HG02642 (cell line): ENCODE measurements around the gene CENPK.
"Not testable (repeated sequence)": the region's sequence is repeated elsewhere in the genome, so short reads cannot be mapped to it uniquely, and the experiment has no call there.

ENCODE experiments used
- ATAC-seq: cut with Tn5 transposase; IDR thresholded peaks from one replicate; pipeline ENCODE4 v1.9.1; 2021; ENCODE audit warnings: mild to moderate bottlenecking; ENCODE audit not compliant: unreplicated experiment, poor library complexity

Gene CENPK

GRCh38 chr5:65512170-65512937, 50.6 kb downstream of the CENPK start:
- no peak for ATAC-seq

- ATAC-seq: no peak
These were observed 54.0 kb downstream of the CENPK start for GRCh38 chr5:65508978-65509377.

- ATAC-seq: no peak
These were observed 56.0 kb downstream of the CENPK start for GRCh38 chr5:65506961-65507360.

GRCh38 chr5:65489119-65489518, 73.8 kb downstream of the CENPK start:
- no peak for ATAC-seq

GRCh38 chr5:65488038-65488687, 74.8 kb downstream of the CENPK start:
- not testable (repeated sequence) for ATAC-seq

GRCh38 chr5:65486803-65487202, 76.2 kb downstream of the CENPK start:
- ATAC-seq: not testable (repeated sequence)

- ATAC-seq: no peak
These were observed 77.6 kb downstream of the CENPK start for GRCh38 chr5:65485405-65485804.

GRCh38 chr5:65483546-65484346, 79.2 kb downstream of the CENPK start:
- ATAC-seq: peak; percentile 34

- ATAC-seq: no peak
These were observed 80.0 kb downstream of the CENPK start for GRCh38 chr5:65482736-65483545.

- peak; percentile 14 for ATAC-seq
These were observed 80.7 kb downstream of the CENPK start for GRCh38 chr5:65482296-65482735.

- peak; percentile 90 for ATAC-seq
These were observed 81.2 kb downstream of the CENPK start, which contains the start of gene ADAMTS6 for GRCh38 chr5:65481635-65482295. Gene ADAMTS6, minus strand, starts transcription at chr5:65481920. Its CDS starts 8,247 bp downstream, at chr5:65473673.

- ATAC-seq: peak; percentile 15
These were observed 81.8 kb downstream of the CENPK start for GRCh38 chr5:65481171-65481581.

GRCh38 chr5:65480306-65480865, 82.6 kb downstream of the CENPK start:
- ATAC-seq: peak; percentile 29

- no peak for ATAC-seq
These were observed 83.4 kb downstream of the CENPK start for GRCh38 chr5:65479527-65479926.

- ATAC-seq: no peak
These were observed 84.6 kb downstream of the CENPK start for GRCh38 chr5:65478336-65478735.

GRCh38 chr5:65475895-65476294, 87.1 kb downstream of the CENPK start:
- ATAC-seq: no peak

- no peak for ATAC-seq
These were observed 87.6 kb downstream of the CENPK start for GRCh38 chr5:65475336-65475735.

- no peak for ATAC-seq
These were observed 88.7 kb downstream of the CENPK start for GRCh38 chr5:65474130-65474711.

- ATAC-seq: no peak
These were observed 94.3 kb downstream of the CENPK start for GRCh38 chr5:65468633-65469032.
